GM12872 (cell line): ENCODE data around the gene ALDH16A1.

Experiments used
- TF ChIP-seq, protein P1 (sequence below): IDR thresholded peaks from 3 replicates; pipeline ENCODE4 v1.5.1; 2011; ENCODE audit warnings: low read depth, mild to moderate bottlenecking, low read length, moderate library complexity; ENCODE audit not compliant: insufficient read depth

ALDH16A1 gene

GRCh38 chr19:49515767-49516166, 62.7 kb downstream of the ALDH16A1 start:
- TF ChIP-seq, protein P1, sequence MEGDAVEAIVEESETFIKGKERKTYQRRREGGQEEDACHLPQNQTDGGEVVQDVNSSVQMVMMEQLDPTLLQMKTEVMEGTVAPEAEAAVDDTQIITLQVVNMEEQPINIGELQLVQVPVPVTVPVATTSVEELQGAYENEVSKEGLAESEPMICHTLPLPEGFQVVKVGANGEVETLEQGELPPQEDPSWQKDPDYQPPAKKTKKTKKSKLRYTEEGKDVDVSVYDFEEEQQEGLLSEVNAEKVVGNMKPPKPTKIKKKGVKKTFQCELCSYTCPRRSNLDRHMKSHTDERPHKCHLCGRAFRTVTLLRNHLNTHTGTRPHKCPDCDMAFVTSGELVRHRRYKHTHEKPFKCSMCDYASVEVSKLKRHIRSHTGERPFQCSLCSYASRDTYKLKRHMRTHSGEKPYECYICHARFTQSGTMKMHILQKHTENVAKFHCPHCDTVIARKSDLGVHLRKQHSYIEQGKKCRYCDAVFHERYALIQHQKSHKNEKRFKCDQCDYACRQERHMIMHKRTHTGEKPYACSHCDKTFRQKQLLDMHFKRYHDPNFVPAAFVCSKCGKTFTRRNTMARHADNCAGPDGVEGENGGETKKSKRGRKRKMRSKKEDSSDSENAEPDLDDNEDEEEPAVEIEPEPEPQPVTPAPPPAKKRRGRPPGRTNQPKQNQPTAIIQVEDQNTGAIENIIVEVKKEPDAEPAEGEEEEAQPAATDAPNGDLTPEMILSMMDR, result no peak

- TF ChIP-seq, protein P1, result no peak
These were observed 65.0 kb downstream of the ALDH16A1 start for GRCh38 chr19:49518033-49518432.
